ENCODE data around the gene NEK8.

Gene NEK8

GRCh38 chr17:28746611-28747050 is 18.0 kb downstream of the NEK8 start:
- DNase-seq: peak; percentile 40

- DNase-seq: no peak
Observed at GRCh38 chr17:28747051-28747691, 18.6 kb downstream of the NEK8 start.

- DNase-seq: no peak
Observed at GRCh38 chr17:28747801-28748750, 19.5 kb downstream of the NEK8 start.

GRCh38 chr17:28748852-28749515 is 20.4 kb downstream of the NEK8 start:
- no peak for DNase-seq

GRCh38 chr17:28749516-28750177 is 21.1 kb downstream of the NEK8 start:
- DNase-seq: no peak

- peak; percentile 86 for DNase-seq
Observed at GRCh38 chr17:28750178-28751047, 21.8 kb downstream of the NEK8 start.

GRCh38 chr17:28751600-28752366 is 23.2 kb downstream of the NEK8 start:
- DNase-seq: no peak

- no peak for DNase-seq
Observed at GRCh38 chr17:28755486-28755885, 26.9 kb downstream of the NEK8 start.

GRCh38 chr17:28756049-28756804 is 27.6 kb downstream of the NEK8 start:
- DNase-seq: no peak

- no peak for DNase-seq
Observed at GRCh38 chr17:28758411-28759121, 30.0 kb downstream of the NEK8 start.

- no peak for DNase-seq
Observed at GRCh38 chr17:28759256-28759865, 30.8 kb downstream of the NEK8 start.

GRCh38 chr17:28760601-28761562 is 32.3 kb downstream of the NEK8 start:
- peak; percentile 69 for DNase-seq

- no peak for DNase-seq
Observed at GRCh38 chr17:28763137-28763799, 34.7 kb downstream of the NEK8 start.

- peak; percentile 72 for DNase-seq
Observed at GRCh38 chr17:28763804-28764266, 35.2 kb downstream of the NEK8 start.

GRCh38 chr17:28765038-28765437 is 36.5 kb downstream of the NEK8 start:
- DNase-seq: no peak

- no peak for DNase-seq
Observed at GRCh38 chr17:28773736-28774135, 45.1 kb downstream of the NEK8 start.

GRCh38 chr17:28774206-28774605 is 45.6 kb downstream of the NEK8 start:
- no peak for DNase-seq

Data from COR-L47 (cell line).